ENCODE measurements around the gene RBMS1.

GRCh38 chr2:160419776-160420505 lies 73.7 kb downstream of the RBMS1 start:
- no peak for TF ChIP-seq CTCF (IDR thresholded peaks at IDR 0.05; ENCODE audit: low read depth, low read length, missing input control)
- no peak for TF ChIP-seq MAX (IDR thresholded peaks at IDR 0.05)
- TF ChIP-seq, protein P1, sequence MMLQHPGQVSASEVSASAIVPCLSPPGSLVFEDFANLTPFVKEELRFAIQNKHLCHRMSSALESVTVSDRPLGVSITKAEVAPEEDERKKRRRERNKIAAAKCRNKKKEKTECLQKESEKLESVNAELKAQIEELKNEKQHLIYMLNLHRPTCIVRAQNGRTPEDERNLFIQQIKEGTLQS (IDR thresholded peaks at IDR 0.05): no peak
- no peak for TF ChIP-seq YY1 (IDR thresholded peaks at IDR 0.05)
- no peak for TF ChIP-seq SP1 (IDR thresholded peaks at IDR 0.05)
